HCT116 (cell line): ENCODE results near the gene RLF. TPM values are rescaled to one million over a fixed set of nuclear protein-coding genes. Genes with fewer than 3 reads are reported as not detected.
"Not testable (repeated sequence)": the region's sequence is repeated elsewhere in the genome, so short reads cannot be mapped to it uniquely, and the experiment has no call there.

Experiments
- ATAC-seq: fragments of 200-7000 bp; cut with Tn5 transposase; 2 replicates; pipeline ENCODE4 v1.9.1; 2020; ENCODE audit warnings: mild to moderate bottlenecking, moderate library complexity
- BruUV-seq: library from RNA; stranded (reverse); fragments of 400-500 nt; replicated peaks from 2 replicates; lab custom pipeline; 2021; lab: Mats Ljungman, UMichigan
- CTCF ChIA-PET: fragments of 300-600 bp; sonication (Branson Sonifier 250); formaldehyde crosslinking; loops from one replicate; lab custom pipeline; 2021; ENCODE audit warnings: antibody characterized with exemption; lab: Charles Lee
- POLR2A ChIA-PET: fragments of 300-600, 350-600 bp; sonication (Branson Sonifier 250); formaldehyde crosslinking; loops from one replicate; lab custom pipeline; 2021; ENCODE audit warnings: antibody characterized with exemption; lab: Charles Lee
- RAD21 ChIA-PET, 2 experiments: fragments of 300-600 bp; sonication (Branson Sonifier 250); formaldehyde crosslinking; loops; one replicate each; lab custom pipeline; 2023; ENCODE audit warnings: low total read pairs in 2 of 2; ENCODE audit not compliant: uncharacterized antibody in 2 of 2, unreplicated experiment in 2 of 2, low non-redundant PET in 1 of 2; lab: Charles Lee
- DNase-seq: peaks from one replicate; pipeline ENCODE4 v3.0.0-alpha.2; 2010; ENCODE audit warnings: low read depth, low spot score
- H2AFZ ChIP-seq: fragments of 200-600 bp; shearing (Covaris generic), sonication (generic); 2 replicates; pipeline ENCODE4 v1.6.1; 2017; ENCODE audit warnings: low read depth, mixed run types, mixed read lengths, antibody characterized with exemption, low read length; ENCODE audit not compliant: poor library complexity, severe bottlenecking
- H3K27ac ChIP-seq: 2 replicates; pipeline ENCODE4 v1.5.1; 2012; ENCODE audit warnings: low read depth, low read length
- H3K27me3 ChIP-seq: fragments of 200-600 bp; sonication (generic); 2 replicates; pipeline ENCODE4 v1.6.1; 2016; ENCODE audit warnings: mixed run types, low read length, mixed read lengths; ENCODE audit not compliant: insufficient read depth
- H3K36me3 ChIP-seq, 2 experiments: fragments of 200-500 bp in 1 of 2; fragments of 200-600 bp in 1 of 2; sonication (Bioruptor generic) in 1 of 2; sonication (generic) in 1 of 2; 2 replicates each; pipeline versions ENCODE4 v1.5.1 to v1.6.1; 2014 to 2016; ENCODE audit warnings: low read length in 2 of 2, inconsistent platforms in 1 of 2, mixed read lengths in 1 of 2, mixed run types in 1 of 2; ENCODE audit not compliant: insufficient read depth in 2 of 2, control insufficient read depth in 1 of 2
- H3K4me1 ChIP-seq, 2 experiments: fragments of 200-600 bp in 1 of 2; sonication (generic) in 1 of 2; 2 replicates each; pipeline versions ENCODE4 v1.5.1 to v1.6.1; 2012 to 2017; ENCODE audit warnings: low read length in 2 of 2, inconsistent platforms in 1 of 2, mild to moderate bottlenecking in 1 of 2, mixed read lengths in 1 of 2, mixed run types in 1 of 2, moderate library complexity in 1 of 2; ENCODE audit not compliant: insufficient read depth in 2 of 2, control insufficient read depth in 1 of 2
- H3K4me2 ChIP-seq: fragments of 200-600 bp; sonication (generic); 2 replicates; pipeline ENCODE4 v1.6.1; 2017; ENCODE audit warnings: mixed run types, low read length, mixed read lengths
- H3K4me3 ChIP-seq, 2 experiments: fragments of 200-600 bp in 1 of 2; sonication (generic) in 1 of 2; replicated peaks in 1 of 2; 2 replicates each; pipeline ENCODE4 v1.5.1; 2011 to 2016; ENCODE audit warnings: low read length in 2 of 2, control low read depth in 1 of 2, low read depth in 1 of 2, mild to moderate bottlenecking in 1 of 2, mixed read lengths in 1 of 2, mixed run types in 1 of 2
- H3K79me2 ChIP-seq: fragments of 200-600 bp; sonication (generic); 2 replicates; pipeline ENCODE4 v1.6.1; 2017; ENCODE audit warnings: mild to moderate bottlenecking, mixed run types, low read length, moderate library complexity, mixed read lengths; ENCODE audit not compliant: insufficient read depth
- H3K9ac ChIP-seq: fragments of 200-600 bp; sonication (generic); 2 replicates; pipeline ENCODE4 v1.6.1; 2016; ENCODE audit warnings: low read length, mixed read lengths
- H3K9me2 ChIP-seq: fragments of 200-600 bp; sonication (generic), shearing (Covaris generic); 2 replicates; pipeline ENCODE4 v1.6.1; 2017; ENCODE audit warnings: mixed run types, mild to moderate bottlenecking, moderate library complexity; ENCODE audit not compliant: insufficient read depth
- H3K9me3 ChIP-seq, 2 experiments: fragments of 200-500 bp in 1 of 2; fragments of 200-600 bp in 1 of 2; sonication (Bioruptor generic) in 1 of 2; sonication (generic) in 1 of 2; 2 replicates each; pipeline ENCODE4 v1.6.1; 2014 to 2017; ENCODE audit warnings: low read length in 2 of 2, mixed read lengths in 2 of 2, inconsistent platforms in 1 of 2, low read depth in 1 of 2, mild to moderate bottlenecking in 1 of 2, mixed run types in 1 of 2, moderate library complexity in 1 of 2; ENCODE audit not compliant: control insufficient read depth in 1 of 2, insufficient read depth in 1 of 2
- H4K20me1 ChIP-seq: fragments of 200-600 bp; sonication (generic), shearing (Covaris generic); 2 replicates; pipeline ENCODE4 v1.6.1; 2017; ENCODE audit warnings: mixed run types, mild to moderate bottlenecking, moderate library complexity; ENCODE audit not compliant: insufficient read depth
- CBX3 ChIP-seq: IDR thresholded peaks from 2 replicates; pipeline ENCODE4 v1.6.1; 2012; ENCODE audit warnings: low read depth
- CTCF ChIP-seq, 3 experiments: fragments of 200-600 bp in 1 of 3; sonication (generic) in 1 of 3; IDR thresholded peaks in 2 of 3; conservative IDR thresholded peaks in 1 of 3; 2 replicates each; pipeline ENCODE4 v1.5.1; 2012 to 2017; ENCODE audit warnings: low read depth in 2 of 3, low read length in 2 of 3, antibody characterized with exemption in 1 of 3, borderline replicate concordance in 1 of 3, control low read depth in 1 of 3, mild to moderate bottlenecking in 1 of 3, mixed read lengths in 1 of 3, mixed run types in 1 of 3, moderate library complexity in 1 of 3; ENCODE audit not compliant: insufficient read depth in 1 of 3
- EZH2phosphoT487 ChIP-seq: fragments of 200-600 bp; IDR thresholded peaks from 2 replicates; pipeline ENCODE4 v1.6.1; 2018; ENCODE audit warnings: antibody characterized with exemption, borderline replicate concordance
- POLR2A ChIP-seq: IDR thresholded peaks from 2 replicates; pipeline ENCODE4 v1.7.0; 2011; ENCODE audit warnings: borderline replicate concordance; ENCODE audit not compliant: insufficient read depth, insufficient read length; ENCODE audit errors: extremely low read depth
- POLR2AphosphoS5 ChIP-seq: IDR thresholded peaks from 2 replicates; pipeline ENCODE4 v1.6.1; 2011; ENCODE audit warnings: mild to moderate bottlenecking, low read depth, low read length, moderate library complexity
- RAD21 ChIP-seq: IDR thresholded peaks from 2 replicates; pipeline ENCODE4 v1.6.1; 2012; ENCODE audit warnings: low read depth, mild to moderate bottlenecking
- intact Hi-C: fragments of 100-400 bp; cut with micrococcal nuclease; formaldehyde crosslinking; loops from 2 replicates; pipeline ENCODE4 v1.10.0; 2022
- total RNA-seq: library from RNA; stranded (reverse); gene quantifications from one replicate; pipeline ENCODE4 v1.2.1, GENCODE V29; 2021; ENCODE audit not compliant: unreplicated experiment

Gene RLF
- total RNA-seq, 1 experiment from 2014 or later = 20.5 TPM

DNA sequence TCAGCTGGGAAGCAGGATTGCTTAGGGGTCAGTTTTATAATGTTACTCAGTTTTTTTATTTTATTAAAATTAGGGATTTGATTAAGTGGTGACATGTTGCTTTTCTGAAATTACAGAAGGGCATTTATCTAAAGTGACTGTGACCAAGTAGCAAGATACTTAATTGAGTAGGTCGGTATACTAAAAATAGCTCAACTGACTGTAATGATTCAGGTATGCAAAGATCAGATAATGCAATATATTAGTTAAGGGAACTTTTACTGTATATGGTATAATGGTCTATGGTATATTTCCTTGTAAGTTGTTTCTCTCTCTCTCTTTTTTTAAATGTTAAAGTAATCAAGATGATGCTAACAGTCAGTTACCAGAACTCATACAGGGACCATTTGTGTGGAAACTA lies 26.2 kb downstream of the RLF start:
- intact Hi-C loops = no loop called here
- no peak overlapping the region for H3K4me2 ChIP-seq
- TF ChIP-seq CTCF (IDR thresholded peaks at IDR 0.05 in 2 of 3, conservative IDR thresholded peaks at IDR 0.05 in 1 of 3; ENCODE audit: borderline replicate concordance in 1 of 3, insufficient read depth in 1 of 3, low read depth in 2 of 3, low read length in 2 of 3) (no peak), EZH2phosphoT487 (no peak), POLR2A (no peak), POLR2AphosphoS5 (no peak), RAD21 (no peak), CBX3 (no peak)
- no peak overlapping the region for H2AFZ ChIP-seq
- DNase-seq = no peak
- 0 out of 4 replicates have a peak, but pooled peaks cover 0 to 4% of the 10 kb centered on the region in 2 experiments for H3K4me1 ChIP-seq
- no peaks in the 10 kb centered on the region for H3K9me2 ChIP-seq
- ChIA-PET RAD21 (no interaction called here), CTCF (interaction anchor here (1.5 kb wide), 1 partner anchor 35 kb away, joined by 4 read pairs; no protein-coding TSS in a partner anchor), POLR2A (no interaction called here)
- H3K9ac ChIP-seq = no peak overlapping the region
- no peaks in the 10 kb centered on the region for H3K9me3 ChIP-seq
- peaks cover 95% of the 10 kb centered on the region for H3K79me2 ChIP-seq
- H3K27ac ChIP-seq = no peak overlapping the region
- H3K27me3 ChIP-seq = no peaks in the 10 kb centered on the region
- no TSS peak for BruUV-seq
- H3K36me3 ChIP-seq = peaks cover 3 to 16% of the 10 kb centered on the region in 2 experiments
- H3K4me3 ChIP-seq = no peak overlapping the region
- ATAC-seq = no peak
- peaks cover 29% of the 10 kb centered on the region for H4K20me1 ChIP-seq

- H3K4me2 ChIP-seq, BruUV-seq, H3K4me3 ChIP-seq, CTCF ChIA-PET, H2AFZ ChIP-seq, H3K9ac ChIP-seq, H3K27me3 ChIP-seq, ATAC-seq, RAD21 ChIA-PET, H3K27ac ChIP-seq, H3K9me2 ChIP-seq, H3K9me3 ChIP-seq, POLR2A ChIA-PET, intact Hi-C loops, H3K4me1 ChIP-seq, DNase-seq: not testable (repeated sequence)
- Histone ChIP-seq H3K79me2 (peaks cover 45% of the 10 kb centered on the region), H4K20me1 (peaks cover 12% of the 10 kb centered on the region; the same call in 1 of the 2 replicates), H3K36me3 (peaks cover 12 to 18% of the 10 kb centered on the region in 2 experiments; a peak in 3 of 4 replicates)
Measured at GRCh38 chr1:40194639-40195038, 33.5 kb downstream of the RLF start.
